ENCODE data around the gene RING1. TPM values are rescaled to one million over a fixed set of nuclear protein-coding genes. Genes with fewer than 3 reads are reported as not detected.

Gene RING1
- total RNA-seq, 1 experiment from 2014 or later = 31.0 TPM

- H3K27me3 ChIP-seq (ENCODE audit: insufficient read depth, low read length) = peaks cover 3% of the 10 kb centered on the region; the same call in 1 of the 2 replicates
- whole genome bisulfite sequencing (ENCODE audit: extremely low coverage, insufficient read length, low lambda C conversion rate) = no CpG with 5 or more reads among the region's 35 CpGs
- no peak within 1 kb of the TSS for H2BK15ac ChIP-seq (ENCODE audit: low read depth, low read length)
- H3K23ac ChIP-seq (ENCODE audit: insufficient read length, low read depth, low read length) = no peak within 1 kb of the TSS
- Mint-ChIP-seq H3K4me3 (peak within 1 kb of the TSS; percentile 76 to 91), H3K27ac (no peak within 1 kb of the TSS), H3K27me3 (ENCODE audit: low read depth) (peaks cover 58% of the 10 kb centered on the region), H3K36me3 (ENCODE audit: insufficient read depth in 1 of 3, low read depth in 3 of 3) (peaks cover 14 to 29% (median 25%) of the 10 kb centered on the region in 3 experiments; a peak in 6 of 7 replicates), H3K9me3 (no peaks in the 10 kb centered on the region; a peak in 1 of 5 replicates), H3K4me1 (peaks cover 12 to 18% of the 10 kb centered on the region in 2 experiments)
- H2AK5ac ChIP-seq (ENCODE audit: insufficient read length, low read length) = no peak within 1 kb of the TSS
- H3K79me1 ChIP-seq (ENCODE audit: insufficient read depth, low read depth, low read length, poor library complexity, severe bottlenecking) = no peaks in the 10 kb centered on the region
- H3K4me1 ChIP-seq (ENCODE audit: insufficient read depth, low read length) = no peaks in the 10 kb centered on the region
- H4K8ac ChIP-seq (replicated peaks; ENCODE audit: insufficient read length, low read depth, low read length) = no peak within 1 kb of the TSS
- H2BK12ac ChIP-seq (ENCODE audit: insufficient read length, low read depth, low read length) = no peak within 1 kb of the TSS
- H4K20me1 ChIP-seq (ENCODE audit: control insufficient read depth, insufficient read depth, insufficient read length) = no peaks in the 10 kb centered on the region
- no peak within 1 kb of the TSS for H2BK120ac ChIP-seq (ENCODE audit: low read depth, low read length, poor library complexity, severe bottlenecking)
- H3K79me2 ChIP-seq (ENCODE audit: insufficient read depth, low read length) = no peaks in the 10 kb centered on the region
- no peak within 1 kb of the TSS for H2AFZ ChIP-seq (ENCODE audit: low read length)
- no peak within 1 kb of the TSS for H3T11ph ChIP-seq (ENCODE audit: low read length)
- peak within 1 kb of the TSS; percentile 84 for H3K4me2 ChIP-seq (ENCODE audit: insufficient read depth, insufficient read length, low read length)
- H4K91ac ChIP-seq (ENCODE audit: insufficient read length, low read depth, low read length) = no peak within 1 kb of the TSS
- no peak for DNase-seq
- peaks cover 11% of the 10 kb centered on the region for H3K23me2 ChIP-seq (ENCODE audit: insufficient read length, low read depth, low read length, poor library complexity, severe bottlenecking)
- H3K14ac ChIP-seq (ENCODE audit: insufficient read depth, low read length) = no peak within 1 kb of the TSS
- H2BK5ac ChIP-seq (ENCODE audit: insufficient read length, low read length) = no peak within 1 kb of the TSS
- TF ChIP-seq, protein P1, sequence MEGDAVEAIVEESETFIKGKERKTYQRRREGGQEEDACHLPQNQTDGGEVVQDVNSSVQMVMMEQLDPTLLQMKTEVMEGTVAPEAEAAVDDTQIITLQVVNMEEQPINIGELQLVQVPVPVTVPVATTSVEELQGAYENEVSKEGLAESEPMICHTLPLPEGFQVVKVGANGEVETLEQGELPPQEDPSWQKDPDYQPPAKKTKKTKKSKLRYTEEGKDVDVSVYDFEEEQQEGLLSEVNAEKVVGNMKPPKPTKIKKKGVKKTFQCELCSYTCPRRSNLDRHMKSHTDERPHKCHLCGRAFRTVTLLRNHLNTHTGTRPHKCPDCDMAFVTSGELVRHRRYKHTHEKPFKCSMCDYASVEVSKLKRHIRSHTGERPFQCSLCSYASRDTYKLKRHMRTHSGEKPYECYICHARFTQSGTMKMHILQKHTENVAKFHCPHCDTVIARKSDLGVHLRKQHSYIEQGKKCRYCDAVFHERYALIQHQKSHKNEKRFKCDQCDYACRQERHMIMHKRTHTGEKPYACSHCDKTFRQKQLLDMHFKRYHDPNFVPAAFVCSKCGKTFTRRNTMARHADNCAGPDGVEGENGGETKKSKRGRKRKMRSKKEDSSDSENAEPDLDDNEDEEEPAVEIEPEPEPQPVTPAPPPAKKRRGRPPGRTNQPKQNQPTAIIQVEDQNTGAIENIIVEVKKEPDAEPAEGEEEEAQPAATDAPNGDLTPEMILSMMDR (conservative IDR thresholded peaks at IDR 0.05) = no peak
- H3K56ac ChIP-seq (ENCODE audit: insufficient read length, low read depth, low read length) = no peak within 1 kb of the TSS
- no peak within 1 kb of the TSS for H2BK20ac ChIP-seq (ENCODE audit: low read depth, low read length, poor library complexity, severe bottlenecking)
- H3K27ac ChIP-seq (ENCODE audit: insufficient read length, low read depth, low read length) = no peak within 1 kb of the TSS
- H3K9me3 ChIP-seq (ENCODE audit: control insufficient read depth, low read depth, low read length) = no peaks in the 10 kb centered on the region
- H3K9ac ChIP-seq (ENCODE audit: extremely low read depth, insufficient read length, low read length) = no peak within 1 kb of the TSS
- H3K4ac ChIP-seq (ENCODE audit: low read depth, low read length) = no peak within 1 kb of the TSS
- no peak within 1 kb of the TSS for H4K5ac ChIP-seq (ENCODE audit: insufficient read length, low read depth, low read length)
- H3K18ac ChIP-seq (ENCODE audit: insufficient read length, low read depth, low read length) = no peak within 1 kb of the TSS
Measured at GRCh38 chr6:33192105-33192646, 16.1 kb upstream of the RING1 start, which contains the start of gene COL11A2. Gene COL11A2 (minus strand): TSS chr6:33192467. CDS start chr6:33192240, 227 bp downstream.
